Tibial artery (tissue), 4 donors: ENCODE results near the gene MAS1L.

Experiments
- DNase-seq, 2 donors: peaks; one replicate each; pipeline ENCODE4 v3.0.0-alpha.2; 2019
- H3K27ac ChIP-seq, 2 donors: fragments of 200-600 bp; sonication (generic) in 1 of 2; 1 replicate in 1 of 2; 2 replicates in 1 of 2; pipeline ENCODE4 v1.5.1; 2018 to 2019; ENCODE audit warnings: mild to moderate bottlenecking in 1 of 2
- H3K27me3 ChIP-seq, 2 donors: fragments of 200-600 bp; sonication (generic) in 1 of 2; one replicate each; pipeline versions ENCODE4 v1.5.1 to v1.6.0; 2016 to 2019
- H3K36me3 ChIP-seq, 3 donors: fragments of 200-600 bp; sonication (generic) in 2 of 3; one replicate each; pipeline ENCODE4 v1.5.1; 2016 to 2019; ENCODE audit warnings: mild to moderate bottlenecking in 2 of 3
- H3K4me1 ChIP-seq, 4 donors: fragments of 200-600 bp; sonication (generic) in 2 of 4; 1 replicate in 3 of 4; 2 replicates in 1 of 4; pipeline ENCODE4 v1.5.1; 2016 to 2019
- H3K4me3 ChIP-seq, 2 donors: fragments of 200-600 bp; sonication (generic) in 1 of 2; 1 replicate in 1 of 2; 2 replicates in 1 of 2; pipeline ENCODE4 v1.5.1; 2018 to 2019; ENCODE audit warnings: mild to moderate bottlenecking in 2 of 2
- H3K9me3 ChIP-seq, 3 donors: fragments of 200-600 bp; sonication (generic) in 1 of 3; one replicate each; pipeline ENCODE4 v1.5.1; 2016 to 2019
- intact Hi-C: fragments of 100-400 bp; cut with DNase I; formaldehyde crosslinking; loops from one replicate; pipeline ENCODE4 v1.15.0; 2023; ENCODE audit warnings: low total_unique reads
- TF ChIP-seq, protein P1 (sequence below), 2 experiments: fragments of 200-600 bp in 1 of 2; fragments of 450-650 bp in 1 of 2; IDR thresholded peaks; one replicate each; pipeline ENCODE4 v1.5.1; 2017 to 2019; ENCODE audit warnings: antibody characterized with exemption in 2 of 2, mild to moderate bottlenecking in 1 of 2, moderate library complexity in 1 of 2

The MAS1L gene

DNA sequence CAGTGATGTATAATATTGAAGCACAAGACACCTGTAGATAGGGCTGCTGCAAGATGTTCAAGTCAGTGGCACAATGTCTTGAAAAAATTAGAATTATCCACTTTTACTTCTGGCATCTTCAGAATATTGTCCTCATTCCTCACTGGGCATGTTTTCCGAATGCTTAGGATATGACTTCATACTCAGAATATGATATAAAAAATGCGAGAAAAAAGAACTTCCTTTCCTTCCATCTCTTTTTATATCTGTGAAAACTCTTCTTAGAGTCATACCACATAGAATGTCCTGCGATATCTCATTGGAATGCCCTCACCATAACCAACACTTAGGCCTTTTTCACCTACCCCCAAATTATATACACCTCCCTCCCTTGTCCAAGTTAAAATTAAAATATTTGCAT lies 4.6 kb downstream of the MAS1L start:
- no peaks in the 10 kb centered on the region for H3K27me3 ChIP-seq
- H3K27ac ChIP-seq, result no peak overlapping the region
- DNase-seq, result no peak
- no peaks in the 10 kb centered on the region for H3K36me3 ChIP-seq
- TF ChIP-seq, protein P1, sequence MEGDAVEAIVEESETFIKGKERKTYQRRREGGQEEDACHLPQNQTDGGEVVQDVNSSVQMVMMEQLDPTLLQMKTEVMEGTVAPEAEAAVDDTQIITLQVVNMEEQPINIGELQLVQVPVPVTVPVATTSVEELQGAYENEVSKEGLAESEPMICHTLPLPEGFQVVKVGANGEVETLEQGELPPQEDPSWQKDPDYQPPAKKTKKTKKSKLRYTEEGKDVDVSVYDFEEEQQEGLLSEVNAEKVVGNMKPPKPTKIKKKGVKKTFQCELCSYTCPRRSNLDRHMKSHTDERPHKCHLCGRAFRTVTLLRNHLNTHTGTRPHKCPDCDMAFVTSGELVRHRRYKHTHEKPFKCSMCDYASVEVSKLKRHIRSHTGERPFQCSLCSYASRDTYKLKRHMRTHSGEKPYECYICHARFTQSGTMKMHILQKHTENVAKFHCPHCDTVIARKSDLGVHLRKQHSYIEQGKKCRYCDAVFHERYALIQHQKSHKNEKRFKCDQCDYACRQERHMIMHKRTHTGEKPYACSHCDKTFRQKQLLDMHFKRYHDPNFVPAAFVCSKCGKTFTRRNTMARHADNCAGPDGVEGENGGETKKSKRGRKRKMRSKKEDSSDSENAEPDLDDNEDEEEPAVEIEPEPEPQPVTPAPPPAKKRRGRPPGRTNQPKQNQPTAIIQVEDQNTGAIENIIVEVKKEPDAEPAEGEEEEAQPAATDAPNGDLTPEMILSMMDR (IDR thresholded peaks at IDR 0.05), result no peak
- no peaks in the 10 kb centered on the region for H3K4me1 ChIP-seq
- intact Hi-C loops, result no loop called here
- no peak overlapping the region for H3K4me3 ChIP-seq
- no peaks in the 10 kb centered on the region for H3K9me3 ChIP-seq

DNA sequence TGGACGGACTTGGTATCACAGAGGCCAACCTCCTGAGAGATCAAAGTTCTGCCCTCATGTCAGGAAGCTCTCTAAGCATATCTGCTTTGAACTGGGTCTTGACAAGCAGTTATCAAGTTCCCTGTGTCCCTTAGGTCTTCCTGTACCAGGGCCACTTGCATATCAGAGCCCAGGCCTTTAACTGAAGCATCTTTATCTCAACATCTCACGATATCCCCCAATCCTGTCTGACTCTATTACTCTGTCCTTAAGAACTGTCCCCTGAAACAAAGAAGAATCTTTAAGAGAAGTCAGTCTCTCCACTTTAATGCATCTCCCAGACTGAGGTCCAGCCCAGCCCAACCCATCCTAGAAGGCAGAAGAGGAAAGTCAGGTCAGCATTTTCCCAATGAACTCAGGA lies 8.2 kb downstream of the MAS1L start:
- H3K9me3 ChIP-seq, result no peaks in the 10 kb centered on the region
- TF ChIP-seq, protein P1 (IDR thresholded peaks at IDR 0.05), result no peak

GRCh38 chr6:29478740-29479139 lies 9.0 kb downstream of the MAS1L start:
- Histone ChIP-seq H3K27me3 (no peaks in the 10 kb centered on the region), H3K27ac (no peak overlapping the region), H3K36me3 (no peaks in the 10 kb centered on the region), H3K4me3 (no peak overlapping the region), H3K9me3 (no peaks in the 10 kb centered on the region), H3K4me1 (no peaks in the 10 kb centered on the region)
- intact Hi-C loops, result no loop called here
- TF ChIP-seq, protein P1 (IDR thresholded peaks at IDR 0.05), result no peak
- no peak for DNase-seq

More for the DNA sequence above, 8.2 kb downstream of the MAS1L start:
- Histone ChIP-seq H3K36me3 (no peaks in the 10 kb centered on the region), H3K4me3 (no peak overlapping the region), H3K27me3 (no peaks in the 10 kb centered on the region), H3K4me1 (no peaks in the 10 kb centered on the region), H3K27ac (no peak overlapping the region)
- intact Hi-C loops, result no loop called here
- no peak for DNase-seq

GRCh38 chr6:29477923-29478450 lies 9.8 kb downstream of the MAS1L start:
- no peaks in the 10 kb centered on the region for H3K9me3 ChIP-seq
- H3K27me3 ChIP-seq, result no peaks in the 10 kb centered on the region
- H3K4me1 ChIP-seq, result no peaks in the 10 kb centered on the region
- H3K4me3 ChIP-seq, result no peak overlapping the region
- intact Hi-C loops, result no loop called here
- H3K36me3 ChIP-seq, result no peaks in the 10 kb centered on the region
- H3K27ac ChIP-seq, result no peak overlapping the region
- TF ChIP-seq, protein P1 (IDR thresholded peaks at IDR 0.05), result no peak
- no peak for DNase-seq

GRCh38 chr6:29474996-29475395 lies 12.8 kb downstream of the MAS1L start:
- no peaks in the 10 kb centered on the region for H3K4me1 ChIP-seq
- no peak overlapping the region for H3K27ac ChIP-seq
- intact Hi-C loops, result no loop called here
- no peak for DNase-seq
- no peaks in the 10 kb centered on the region for H3K36me3 ChIP-seq
- TF ChIP-seq, protein P1 (IDR thresholded peaks at IDR 0.05), result no peak
- H3K4me3 ChIP-seq, result no peak overlapping the region
- no peaks in the 10 kb centered on the region for H3K27me3 ChIP-seq
- no peaks in the 10 kb centered on the region for H3K9me3 ChIP-seq

GRCh38 chr6:29466241-29466640 lies 21.5 kb downstream of the MAS1L start:
- Histone ChIP-seq H3K27me3 (no peaks in the 10 kb centered on the region), H3K9me3 (no peaks in the 10 kb centered on the region), H3K36me3 (no peaks in the 10 kb centered on the region), H3K27ac (no peak overlapping the region), H3K4me3 (no peak overlapping the region), H3K4me1 (no peaks in the 10 kb centered on the region)
- DNase-seq, result no peak
- TF ChIP-seq, protein P1 (IDR thresholded peaks at IDR 0.05), result no peak
- intact Hi-C loops, result no loop called here
